PFSK-1 (cell line): ENCODE data around the gene PPIE.

Experiments
- FOXP2 ChIP-seq: optimal IDR thresholded peaks from 2 replicates; pipeline ENCODE3; 2011; ENCODE audit warnings: borderline replicate concordance, control low read depth, inconsistent platforms; ENCODE audit not compliant: insufficient read depth; ENCODE audit errors: extremely low read length, extremely low read depth
- POLR2AphosphoS5 ChIP-seq: IDR thresholded peaks from 2 replicates; pipeline ENCODE4 v1.6.1; 2012; ENCODE audit warnings: low read depth, mild to moderate bottlenecking, control low read depth, low read length, moderate library complexity
- SIN3A ChIP-seq: IDR thresholded peaks from 2 replicates; pipeline ENCODE4 v1.6.1; 2012; ENCODE audit warnings: mild to moderate bottlenecking, low read length, moderate library complexity, borderline replicate concordance; ENCODE audit not compliant: insufficient read depth
- TAF1 ChIP-seq: IDR thresholded peaks from 2 replicates; pipeline ENCODE4 v1.6.1; 2012; ENCODE audit warnings: low read length, control low read depth, borderline replicate concordance; ENCODE audit not compliant: insufficient read depth
- TF ChIP-seq, protein P1 (sequence below), 2 experiments: IDR thresholded peaks; 2 replicates each; pipeline versions ENCODE4 v1.6.1 to v1.8.0; 2011 to 2012; ENCODE audit warnings: low read depth in 2 of 2, low read length in 2 of 2, control low read depth in 1 of 2, inconsistent platforms in 1 of 2, mild to moderate bottlenecking in 1 of 2, moderate library complexity in 1 of 2; ENCODE audit not compliant: insufficient read depth in 1 of 2

DNA sequence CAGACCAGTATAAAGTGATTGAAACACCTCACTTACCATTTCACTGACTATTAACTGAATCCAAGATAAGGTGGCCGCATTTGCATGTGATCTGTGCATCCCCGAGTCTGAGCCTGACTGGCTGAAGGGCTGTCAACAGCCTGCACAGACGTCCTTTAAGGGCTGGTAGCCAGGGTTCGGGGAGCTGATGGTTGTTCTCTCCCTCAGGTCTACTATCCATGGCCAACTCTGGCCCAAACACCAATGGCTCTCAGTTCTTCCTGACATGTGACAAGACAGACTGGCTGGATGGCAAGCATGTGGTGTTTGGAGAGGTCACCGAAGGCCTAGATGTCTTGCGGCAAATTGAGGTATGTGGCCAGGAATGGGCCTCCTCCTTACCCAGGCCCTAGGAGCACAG, 14.0 kb downstream of the PPIE start:
- TF ChIP-seq POLR2AphosphoS5 (no peak), TAF1 (no peak), SIN3A (no peak), FOXP2 (no peak)
- TF ChIP-seq, protein P1, sequence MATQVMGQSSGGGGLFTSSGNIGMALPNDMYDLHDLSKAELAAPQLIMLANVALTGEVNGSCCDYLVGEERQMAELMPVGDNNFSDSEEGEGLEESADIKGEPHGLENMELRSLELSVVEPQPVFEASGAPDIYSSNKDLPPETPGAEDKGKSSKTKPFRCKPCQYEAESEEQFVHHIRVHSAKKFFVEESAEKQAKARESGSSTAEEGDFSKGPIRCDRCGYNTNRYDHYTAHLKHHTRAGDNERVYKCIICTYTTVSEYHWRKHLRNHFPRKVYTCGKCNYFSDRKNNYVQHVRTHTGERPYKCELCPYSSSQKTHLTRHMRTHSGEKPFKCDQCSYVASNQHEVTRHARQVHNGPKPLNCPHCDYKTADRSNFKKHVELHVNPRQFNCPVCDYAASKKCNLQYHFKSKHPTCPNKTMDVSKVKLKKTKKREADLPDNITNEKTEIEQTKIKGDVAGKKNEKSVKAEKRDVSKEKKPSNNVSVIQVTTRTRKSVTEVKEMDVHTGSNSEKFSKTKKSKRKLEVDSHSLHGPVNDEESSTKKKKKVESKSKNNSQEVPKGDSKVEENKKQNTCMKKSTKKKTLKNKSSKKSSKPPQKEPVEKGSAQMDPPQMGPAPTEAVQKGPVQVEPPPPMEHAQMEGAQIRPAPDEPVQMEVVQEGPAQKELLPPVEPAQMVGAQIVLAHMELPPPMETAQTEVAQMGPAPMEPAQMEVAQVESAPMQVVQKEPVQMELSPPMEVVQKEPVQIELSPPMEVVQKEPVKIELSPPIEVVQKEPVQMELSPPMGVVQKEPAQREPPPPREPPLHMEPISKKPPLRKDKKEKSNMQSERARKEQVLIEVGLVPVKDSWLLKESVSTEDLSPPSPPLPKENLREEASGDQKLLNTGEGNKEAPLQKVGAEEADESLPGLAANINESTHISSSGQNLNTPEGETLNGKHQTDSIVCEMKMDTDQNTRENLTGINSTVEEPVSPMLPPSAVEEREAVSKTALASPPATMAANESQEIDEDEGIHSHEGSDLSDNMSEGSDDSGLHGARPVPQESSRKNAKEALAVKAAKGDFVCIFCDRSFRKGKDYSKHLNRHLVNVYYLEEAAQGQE (IDR thresholded peaks at IDR 0.05; ENCODE audit: insufficient read depth in 1 of 2, low read depth in 2 of 2, low read length in 2 of 2), result no peak
